ENCODE measurements around the gene AP5S1. TPM values are rescaled to one million over a fixed set of nuclear protein-coding genes. Genes with fewer than 3 reads are reported as not detected.

AP5S1 gene
- total and polyA plus RNA-seq, 2 of the 13 experiments (the other 11 are each of a cell fraction or from before 2014, with no cell fraction given): 7.9 to 23.2 TPM

DNA sequence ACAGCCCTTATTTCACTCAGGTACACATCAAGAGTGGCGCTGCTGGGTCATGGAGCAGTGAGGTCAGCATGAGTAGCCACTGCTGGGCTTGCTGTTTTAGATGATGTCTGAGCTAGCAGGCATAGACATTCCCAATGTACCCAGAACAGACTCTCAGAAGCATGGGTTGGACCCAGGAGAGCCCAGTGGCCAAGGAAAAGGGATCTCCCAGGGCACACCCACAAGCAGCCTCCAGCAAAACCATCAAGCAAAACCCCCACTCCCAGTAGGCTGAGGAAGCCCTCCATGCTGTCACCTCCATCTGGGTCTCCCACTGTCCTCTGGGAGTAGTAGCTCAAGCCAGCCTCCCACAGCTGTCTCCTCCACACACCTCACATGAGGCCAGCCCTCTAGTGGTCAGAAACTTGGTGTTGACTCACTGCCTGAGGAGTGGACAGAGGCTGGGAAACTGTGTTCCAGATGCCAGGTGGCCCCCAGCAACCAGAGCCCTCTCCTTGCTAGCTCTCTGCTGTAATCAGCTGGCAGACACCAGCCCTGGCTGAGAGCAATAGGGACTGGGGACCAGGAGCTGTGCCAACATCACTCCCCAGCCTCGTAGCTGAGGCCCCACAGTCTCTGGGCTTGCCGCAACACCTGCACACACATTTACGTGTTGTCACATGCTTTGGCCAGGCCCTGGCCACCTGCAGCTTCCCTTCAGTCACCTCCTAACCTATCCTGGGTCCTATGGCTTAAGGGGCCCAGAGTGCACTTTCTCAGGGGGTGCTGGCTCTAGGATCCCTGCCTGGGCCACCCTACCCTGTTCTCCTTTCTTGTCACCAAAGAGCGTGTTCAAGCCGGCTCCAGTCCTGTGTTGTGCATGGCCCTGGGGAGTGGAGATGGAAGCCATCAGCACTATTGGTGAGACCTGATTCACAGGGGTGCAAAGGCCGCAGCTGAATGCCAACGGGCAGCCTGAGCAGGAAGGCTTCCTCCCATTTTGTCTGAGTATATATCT, 1.9 kb upstream of the AP5S1 start (continued):
- peak; percentile 97 for TF ChIP-seq TGIF2 (CRISPR knock-in tag; IDR thresholded peaks at IDR 0.05)
- no peak for TF ChIP-seq ARNT (IDR thresholded peaks at IDR 0.05)
- no peak for TF ChIP-seq ZSCAN30 (CRISPR knock-in tag; IDR thresholded peaks at IDR 0.05)
- TF ChIP-seq, protein P1, sequence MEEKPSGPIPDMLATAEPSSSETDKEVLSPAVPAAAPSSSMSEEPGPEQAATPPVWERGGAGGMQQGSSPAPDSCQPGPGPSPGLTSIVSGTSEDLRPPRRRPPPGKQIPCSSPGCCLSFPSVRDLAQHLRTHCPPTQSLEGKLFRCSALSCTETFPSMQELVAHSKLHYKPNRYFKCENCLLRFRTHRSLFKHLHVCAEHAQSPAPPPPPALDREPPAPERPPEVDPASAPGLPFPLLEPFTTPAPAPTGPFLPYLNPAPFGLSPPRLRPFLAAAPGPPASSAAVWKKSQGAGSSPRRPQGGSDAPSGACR (CRISPR knock-in tag; IDR thresholded peaks at IDR 0.05): peak; percentile 94
- peak; percentile 91 for TF ChIP-seq ARNTL (CRISPR knock-in tag; IDR thresholded peaks at IDR 0.05)
- TF ChIP-seq ERF (CRISPR knock-in tag; IDR thresholded peaks at IDR 0.05): peak; percentile 70; the same call in 1 of the 2 replicates
- peak; percentile 34; the same call in 1 of the 2 replicates for TF ChIP-seq RXRA (CRISPR knock-in tag; IDR thresholded peaks at IDR 0.05)
- TF ChIP-seq ZEB1 (IDR thresholded peaks at IDR 0.05; ENCODE audit: insufficient replicate concordance, low read depth): no peak
- TF ChIP-seq RERE (CRISPR knock-in tag; IDR thresholded peaks at IDR 0.05; ENCODE audit: low read depth): no peak
- TF ChIP-seq NKX3-1 (CRISPR knock-in tag; IDR thresholded peaks at IDR 0.05): no peak
- TF ChIP-seq ZNF616 (CRISPR knock-in tag; IDR thresholded peaks at IDR 0.05; ENCODE audit: low read depth): 0 out of 2 replicates have a peak, but pooled peaks have one; percentile 29
- peak; percentile 91 for TF ChIP-seq HNRNPH1 (optimal IDR thresholded peaks at IDR 0.05; ENCODE audit: low read depth, low read length)
- TF ChIP-seq ATM (IDR thresholded peaks at IDR 0.05; ENCODE audit: borderline replicate concordance): no peak
- TF ChIP-seq ZSCAN20 (CRISPR knock-in tag; IDR thresholded peaks at IDR 0.05; ENCODE audit: borderline replicate concordance): no peak
- TF ChIP-seq GRHL1 (CRISPR knock-in tag; conservative IDR thresholded peaks at IDR 0.05): no peak
- no peak for TF ChIP-seq MAFG (CRISPR knock-in tag; IDR thresholded peaks at IDR 0.05)
- TF ChIP-seq, protein P2, sequence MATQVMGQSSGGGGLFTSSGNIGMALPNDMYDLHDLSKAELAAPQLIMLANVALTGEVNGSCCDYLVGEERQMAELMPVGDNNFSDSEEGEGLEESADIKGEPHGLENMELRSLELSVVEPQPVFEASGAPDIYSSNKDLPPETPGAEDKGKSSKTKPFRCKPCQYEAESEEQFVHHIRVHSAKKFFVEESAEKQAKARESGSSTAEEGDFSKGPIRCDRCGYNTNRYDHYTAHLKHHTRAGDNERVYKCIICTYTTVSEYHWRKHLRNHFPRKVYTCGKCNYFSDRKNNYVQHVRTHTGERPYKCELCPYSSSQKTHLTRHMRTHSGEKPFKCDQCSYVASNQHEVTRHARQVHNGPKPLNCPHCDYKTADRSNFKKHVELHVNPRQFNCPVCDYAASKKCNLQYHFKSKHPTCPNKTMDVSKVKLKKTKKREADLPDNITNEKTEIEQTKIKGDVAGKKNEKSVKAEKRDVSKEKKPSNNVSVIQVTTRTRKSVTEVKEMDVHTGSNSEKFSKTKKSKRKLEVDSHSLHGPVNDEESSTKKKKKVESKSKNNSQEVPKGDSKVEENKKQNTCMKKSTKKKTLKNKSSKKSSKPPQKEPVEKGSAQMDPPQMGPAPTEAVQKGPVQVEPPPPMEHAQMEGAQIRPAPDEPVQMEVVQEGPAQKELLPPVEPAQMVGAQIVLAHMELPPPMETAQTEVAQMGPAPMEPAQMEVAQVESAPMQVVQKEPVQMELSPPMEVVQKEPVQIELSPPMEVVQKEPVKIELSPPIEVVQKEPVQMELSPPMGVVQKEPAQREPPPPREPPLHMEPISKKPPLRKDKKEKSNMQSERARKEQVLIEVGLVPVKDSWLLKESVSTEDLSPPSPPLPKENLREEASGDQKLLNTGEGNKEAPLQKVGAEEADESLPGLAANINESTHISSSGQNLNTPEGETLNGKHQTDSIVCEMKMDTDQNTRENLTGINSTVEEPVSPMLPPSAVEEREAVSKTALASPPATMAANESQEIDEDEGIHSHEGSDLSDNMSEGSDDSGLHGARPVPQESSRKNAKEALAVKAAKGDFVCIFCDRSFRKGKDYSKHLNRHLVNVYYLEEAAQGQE (IDR thresholded peaks at IDR 0.05; ENCODE audit: borderline replicate concordance in 1 of 2, low read depth in 1 of 2, low read length in 2 of 2): no peak; a peak in 1 of 4 replicates

Data from HepG2 (cell line).